Ramos (cell line): ENCODE results near the gene SQSTM1.

ENCODE experiments used
- in situ Hi-C: fragments of 300-500 bp; cut with MboI; formaldehyde crosslinking; loops from one replicate; pipeline ENCODE4 v1.14.3; 2022; ENCODE audit warnings: low sequenced_read_pairs; ENCODE audit not compliant: unreplicated experiment

SQSTM1 gene

DNA sequence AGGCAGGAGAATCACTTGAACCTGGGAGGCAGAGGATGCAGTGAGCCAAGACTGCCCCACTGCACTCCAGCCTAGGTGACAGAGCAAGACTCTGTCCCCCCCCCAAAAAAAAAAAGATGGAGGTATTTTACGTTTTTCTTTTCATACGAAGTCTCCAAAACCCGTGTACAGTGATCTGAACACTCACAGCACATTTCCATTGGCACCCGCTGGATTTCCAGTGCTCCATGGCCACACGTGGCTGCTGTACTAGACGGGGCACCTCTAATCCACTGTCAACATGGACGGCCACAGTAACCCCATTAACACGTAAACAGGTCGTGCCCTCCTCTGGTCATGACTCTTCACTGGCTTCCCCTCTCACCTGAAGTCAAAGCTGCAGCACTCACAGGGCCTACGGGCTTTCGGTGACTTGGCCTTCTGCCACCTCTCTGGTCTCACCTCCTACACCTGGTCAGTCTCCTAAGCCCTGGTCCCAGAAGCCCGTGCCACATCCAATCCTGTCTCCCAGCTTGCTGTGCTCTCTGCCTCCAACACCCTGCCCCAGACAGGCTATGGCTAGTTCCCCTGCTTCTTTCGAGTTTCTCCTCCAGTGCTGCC is 64.9 kb downstream of the SQSTM1 start:
- in situ Hi-C loops, result no loop called here

- in situ Hi-C loops, result no loop called here
These were observed 65.6 kb downstream of the SQSTM1 start for GRCh38 chr5:179886190-179886911.

- in situ Hi-C loops, result no loop called here
These were observed 66.4 kb downstream of the SQSTM1 start for GRCh38 chr5:179887095-179887494.
